Nephron progenitor cell (in vitro differentiated cells): ENCODE results near the gene MPV17L2.

Source experiments
- DNase-seq: peaks from one replicate; pipeline ENCODE4 v3.0.0; 2021
- H3K27ac Mint-ChIP-seq: 2 replicates; pipeline ENCODE4 v1.8.0; 2021; ENCODE audit warnings: mild to moderate bottlenecking, moderate library complexity, mixed read lengths
- H3K27me3 Mint-ChIP-seq: 2 replicates; pipeline ENCODE4 v1.8.0; 2021; ENCODE audit warnings: mild to moderate bottlenecking, low read depth, mixed read lengths; ENCODE audit not compliant: poor library complexity
- H3K36me3 Mint-ChIP-seq: 2 replicates; pipeline ENCODE4 v1.8.0; 2021; ENCODE audit warnings: low read depth, mixed read lengths
- H3K4me1 Mint-ChIP-seq: 2 replicates; pipeline ENCODE4 v1.8.0; 2021; ENCODE audit warnings: mixed read lengths
- H3K4me3 Mint-ChIP-seq: 2 replicates; pipeline ENCODE4 v1.8.0; 2021; ENCODE audit warnings: mild to moderate bottlenecking, moderate library complexity, mixed read lengths
- H3K9me3 Mint-ChIP-seq: 2 replicates; pipeline ENCODE4 v1.8.0; 2021; ENCODE audit warnings: mild to moderate bottlenecking, moderate library complexity, mixed read lengths
- TF ChIP-seq, protein P1 (sequence below): fragments of 200-600 bp; sonication (generic); IDR thresholded peaks from 2 replicates; pipeline ENCODE4 v1.5.0; 2021; ENCODE audit warnings: antibody characterized with exemption

The MPV17L2 gene

DNA sequence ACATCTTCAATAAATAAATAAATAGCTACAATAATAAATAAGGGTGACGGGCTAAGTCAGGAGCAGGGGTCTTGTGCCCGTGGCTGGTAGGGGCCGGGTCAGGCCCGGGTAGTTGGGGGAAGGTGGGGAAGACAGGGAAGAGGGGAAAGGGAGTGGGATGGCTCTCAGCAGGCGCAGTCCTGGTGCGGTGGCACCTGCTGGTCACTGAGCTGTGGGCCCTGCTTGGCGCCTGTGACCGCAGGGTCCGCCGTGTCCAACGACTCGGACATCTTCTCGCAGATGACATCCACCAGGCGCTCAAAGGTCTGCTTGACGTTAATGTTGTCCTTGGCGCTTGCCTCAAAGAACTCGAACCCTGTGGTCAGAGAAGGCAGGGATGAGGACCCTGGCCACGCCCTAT, 4.3 kb downstream of the MPV17L2 start:
- Mint-ChIP-seq H3K27me3 (peaks cover 11% of the 10 kb centered on the region), H3K36me3 (peaks cover 34% of the 10 kb centered on the region), H3K4me1 (peaks cover 25% of the 10 kb centered on the region), H3K27ac (no peak overlapping the region), H3K4me3 (no peak overlapping the region), H3K9me3 (no peaks in the 10 kb centered on the region)
- DNase-seq: no peak
- TF ChIP-seq, protein P1, sequence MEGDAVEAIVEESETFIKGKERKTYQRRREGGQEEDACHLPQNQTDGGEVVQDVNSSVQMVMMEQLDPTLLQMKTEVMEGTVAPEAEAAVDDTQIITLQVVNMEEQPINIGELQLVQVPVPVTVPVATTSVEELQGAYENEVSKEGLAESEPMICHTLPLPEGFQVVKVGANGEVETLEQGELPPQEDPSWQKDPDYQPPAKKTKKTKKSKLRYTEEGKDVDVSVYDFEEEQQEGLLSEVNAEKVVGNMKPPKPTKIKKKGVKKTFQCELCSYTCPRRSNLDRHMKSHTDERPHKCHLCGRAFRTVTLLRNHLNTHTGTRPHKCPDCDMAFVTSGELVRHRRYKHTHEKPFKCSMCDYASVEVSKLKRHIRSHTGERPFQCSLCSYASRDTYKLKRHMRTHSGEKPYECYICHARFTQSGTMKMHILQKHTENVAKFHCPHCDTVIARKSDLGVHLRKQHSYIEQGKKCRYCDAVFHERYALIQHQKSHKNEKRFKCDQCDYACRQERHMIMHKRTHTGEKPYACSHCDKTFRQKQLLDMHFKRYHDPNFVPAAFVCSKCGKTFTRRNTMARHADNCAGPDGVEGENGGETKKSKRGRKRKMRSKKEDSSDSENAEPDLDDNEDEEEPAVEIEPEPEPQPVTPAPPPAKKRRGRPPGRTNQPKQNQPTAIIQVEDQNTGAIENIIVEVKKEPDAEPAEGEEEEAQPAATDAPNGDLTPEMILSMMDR: no peak

DNA sequence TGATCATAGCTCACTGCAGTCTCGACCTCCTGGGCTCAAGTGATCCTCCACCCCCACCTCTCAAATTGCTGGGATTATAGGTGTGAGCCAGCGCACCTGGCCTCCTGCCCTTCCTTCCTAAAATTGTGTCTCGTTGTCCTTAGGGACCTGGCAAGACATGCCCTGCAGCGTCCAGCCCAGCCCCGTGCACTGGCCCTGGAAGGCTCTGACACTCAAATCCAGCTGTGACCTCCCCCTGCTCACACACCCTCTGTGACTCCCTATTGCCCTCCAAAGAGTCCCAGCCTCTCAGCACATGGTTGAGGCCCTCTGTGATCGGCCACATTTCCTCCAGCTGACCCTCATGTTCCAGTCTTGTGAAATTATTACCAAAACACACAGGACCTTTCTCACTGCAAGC, 4.9 kb downstream of the MPV17L2 start:
- DNase-seq: no peak
- Mint-ChIP-seq H3K27ac (peak overlapping the region; percentile 90), H3K9me3 (no peaks in the 10 kb centered on the region), H3K27me3 (peaks cover 15% of the 10 kb centered on the region), H3K36me3 (peaks cover 37% of the 10 kb centered on the region), H3K4me1 (peaks cover 30% of the 10 kb centered on the region), H3K4me3 (no peak overlapping the region)
- TF ChIP-seq, protein P1: no peak

DNA sequence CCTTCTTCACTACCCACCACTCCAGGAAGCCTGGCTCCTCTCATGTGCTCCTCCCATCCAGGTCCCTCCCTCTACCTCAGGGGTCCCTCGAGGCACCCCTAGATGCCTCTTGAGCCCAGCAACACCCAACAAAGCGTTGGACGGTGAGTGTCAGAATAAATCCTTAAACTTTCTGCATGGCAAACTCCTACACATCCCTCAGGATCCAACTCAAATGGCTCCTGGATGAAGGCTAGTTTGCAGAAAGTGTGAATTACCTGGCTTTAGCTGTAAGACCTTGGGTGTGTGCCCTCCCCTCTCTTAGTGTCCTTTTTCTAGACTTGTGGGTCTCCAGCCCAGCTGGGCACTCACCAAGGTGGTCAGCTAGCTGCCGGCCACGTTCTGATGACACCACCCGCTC, 5.4 kb downstream of the MPV17L2 start:
- H3K4me1 Mint-ChIP-seq: peaks cover 34% of the 10 kb centered on the region
- no peak for DNase-seq
- TF ChIP-seq, protein P1: no peak
- H3K9me3 Mint-ChIP-seq: no peaks in the 10 kb centered on the region
- H3K4me3 Mint-ChIP-seq: no peak overlapping the region
- peaks cover 37% of the 10 kb centered on the region for H3K36me3 Mint-ChIP-seq
- H3K27ac Mint-ChIP-seq: peak overlapping the region; percentile 90
- peaks cover 19% of the 10 kb centered on the region for H3K27me3 Mint-ChIP-seq

DNA sequence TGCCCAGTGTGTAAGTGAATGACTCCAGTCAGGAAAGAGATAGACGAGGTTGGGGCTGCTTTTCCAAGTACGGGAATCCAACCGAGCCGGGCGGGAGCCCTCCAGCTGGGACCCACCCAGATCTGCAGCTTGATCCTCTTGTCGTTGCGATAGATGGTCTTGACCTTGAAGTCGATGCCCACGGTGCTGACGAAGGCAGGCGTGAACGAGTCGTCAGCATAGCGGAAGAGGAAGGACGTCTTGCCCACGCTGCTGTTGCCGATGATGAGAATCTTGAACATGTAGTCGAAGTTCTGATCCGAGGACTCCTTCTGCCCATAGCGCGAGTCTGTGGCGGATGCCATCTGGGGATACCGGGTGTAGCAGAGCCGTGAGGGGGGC, 9.4 kb downstream of the MPV17L2 start:
- Mint-ChIP-seq H3K4me1 (peaks cover 35% of the 10 kb centered on the region), H3K4me3 (peak overlapping the region; percentile 92), H3K27me3 (peaks cover 28% of the 10 kb centered on the region), H3K27ac (no peak overlapping the region), H3K36me3 (peaks cover 37% of the 10 kb centered on the region), H3K9me3 (no peaks in the 10 kb centered on the region)
- DNase-seq: no peak
- TF ChIP-seq, protein P1: no peak

DNA sequence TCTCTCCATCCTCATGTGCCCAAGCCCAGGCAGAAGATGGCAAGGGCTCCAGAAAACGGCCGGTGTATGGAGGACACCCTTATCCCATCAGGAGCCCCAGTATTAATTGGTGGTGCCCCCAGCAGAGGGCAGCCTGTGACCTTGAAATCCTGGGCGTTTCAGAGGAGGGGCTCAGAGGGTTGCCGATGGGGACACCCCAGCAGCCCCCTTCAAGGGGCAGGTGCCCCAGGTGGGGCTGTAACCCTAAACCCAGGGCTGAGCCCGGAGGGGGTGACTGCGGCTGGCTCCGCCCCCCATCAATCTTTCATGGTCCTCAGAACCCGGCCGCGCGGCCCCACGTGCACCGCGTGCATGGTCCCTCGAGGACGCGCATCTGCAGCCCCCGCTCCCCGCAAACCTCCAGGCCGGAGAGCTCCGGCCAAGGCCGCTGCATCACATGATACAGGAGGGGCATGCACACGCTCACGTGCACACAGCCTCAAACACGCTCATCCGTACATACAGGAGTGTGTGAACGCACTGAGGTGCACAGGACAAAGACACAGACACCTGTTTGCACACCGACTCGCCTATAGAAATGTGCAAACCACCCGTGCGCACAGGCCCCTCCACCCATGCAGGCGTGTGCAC, 9.9 kb downstream of the MPV17L2 start:
- peaks cover 35% of the 10 kb centered on the region for H3K4me1 Mint-ChIP-seq
- H3K27me3 Mint-ChIP-seq: peaks cover 28% of the 10 kb centered on the region
- H3K36me3 Mint-ChIP-seq: peaks cover 37% of the 10 kb centered on the region
- no peak overlapping the region for H3K27ac Mint-ChIP-seq
- DNase-seq: peak; percentile 57
- no peaks in the 10 kb centered on the region for H3K9me3 Mint-ChIP-seq
- peak overlapping the region; percentile 92 for H3K4me3 Mint-ChIP-seq
- TF ChIP-seq, protein P1: no peak

DNA sequence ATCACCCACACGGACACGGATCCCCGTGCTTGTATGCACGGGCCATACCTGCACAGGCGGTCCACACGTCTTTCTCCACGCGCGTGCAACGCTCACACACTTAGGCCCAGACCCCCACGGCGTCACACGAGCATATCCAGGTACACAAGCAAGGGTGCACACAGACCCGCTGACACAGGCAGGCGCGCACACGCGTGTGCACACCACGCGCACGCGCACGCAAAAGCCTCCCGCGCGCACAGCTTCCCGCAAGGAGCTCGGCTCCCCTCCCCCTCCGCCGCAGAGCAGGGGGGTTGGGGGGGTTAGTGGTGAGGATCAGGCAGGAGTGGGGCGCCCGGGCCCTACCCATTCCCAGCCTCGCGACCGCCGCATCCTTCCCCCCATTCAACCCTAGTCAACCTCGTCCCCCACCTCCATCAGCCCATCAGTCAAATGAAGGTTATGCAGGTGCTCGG, 10.4 kb downstream of the MPV17L2 start:
- Mint-ChIP-seq H3K36me3 (peaks cover 31% of the 10 kb centered on the region), H3K4me3 (peak overlapping the region; percentile 92), H3K9me3 (no peaks in the 10 kb centered on the region), H3K4me1 (peaks cover 37% of the 10 kb centered on the region), H3K27ac (no peak overlapping the region), H3K27me3 (peaks cover 30% of the 10 kb centered on the region)
- DNase-seq: no peak
- TF ChIP-seq, protein P1: no peak
